Caco-2 (cell line): ENCODE measurements around the gene FADD. TPM values are rescaled to one million over a fixed set of nuclear protein-coding genes. Genes with fewer than 3 reads are reported as not detected.

Source experiments
- BruUV-seq: library from RNA; stranded (reverse); fragments of 400-500 nt; replicated peaks from 2 replicates; lab custom pipeline; 2021; lab: Mats Ljungman, UMichigan
- CTCF ChIA-PET: fragments of 300-600 bp; sonication (Branson Sonifier 250); formaldehyde crosslinking; loops from one replicate; lab custom pipeline; 2022; ENCODE audit warnings: antibody characterized with exemption; lab: Charles Lee
- POLR2A ChIA-PET: fragments of 300-600 bp; sonication (Branson Sonifier 250); formaldehyde crosslinking; loops from one replicate; lab custom pipeline; 2022; ENCODE audit warnings: antibody characterized with exemption; lab: Charles Lee
- DNase-seq, 2 experiments: peaks; one replicate each; pipeline versions ENCODE4 v3.0.0 to v3.0.0-alpha.2; 2020 to 2022
- H3K27me3 ChIP-seq: replicated peaks from 2 replicates; pipeline ENCODE4 v1.6.0; 2011; ENCODE audit warnings: low read length; ENCODE audit not compliant: control insufficient read depth, insufficient read depth
- H3K36me3 ChIP-seq: 2 replicates; pipeline ENCODE4 v1.5.1; 2011; ENCODE audit warnings: low read length; ENCODE audit not compliant: control insufficient read depth, insufficient read depth
- H3K4me1 ChIP-seq: fragments of 250-450 bp; sonication (Bioruptor Pico); 2 replicates; pipeline ENCODE4 v1.5.1; 2020; ENCODE audit warnings: mild to moderate bottlenecking
- H3K4me3 ChIP-seq: 2 replicates; pipeline ENCODE4 v1.5.1; 2011; ENCODE audit warnings: low read depth, mild to moderate bottlenecking, control low read depth, low read length
- H3K9me3 ChIP-seq: fragments of 250-450 bp; sonication (Bioruptor Pico); 2 replicates; pipeline ENCODE4 v1.5.1; 2020; ENCODE audit warnings: mild to moderate bottlenecking, moderate library complexity
- H3K27ac Mint-ChIP-seq: one replicate; pipeline ENCODE4 v1.8.0; 2022; ENCODE audit warnings: mixed read lengths; ENCODE audit not compliant: unreplicated experiment
- H3K27me3 Mint-ChIP-seq: one replicate; pipeline ENCODE4 v1.8.0; 2022; ENCODE audit warnings: mixed read lengths; ENCODE audit not compliant: insufficient read depth, unreplicated experiment
- H3K36me3 Mint-ChIP-seq: one replicate; pipeline ENCODE4 v1.8.0; 2022; ENCODE audit warnings: mild to moderate bottlenecking, mixed read lengths; ENCODE audit not compliant: insufficient read depth, unreplicated experiment
- H3K4me1 Mint-ChIP-seq: one replicate; pipeline ENCODE4 v1.8.0; 2022; ENCODE audit warnings: low read depth, mixed read lengths; ENCODE audit not compliant: unreplicated experiment
- H3K4me3 Mint-ChIP-seq: one replicate; pipeline ENCODE4 v1.8.0; 2022; ENCODE audit warnings: mild to moderate bottlenecking, moderate library complexity, mixed read lengths; ENCODE audit not compliant: unreplicated experiment
- H3K9me3 Mint-ChIP-seq: one replicate; pipeline ENCODE4 v1.8.0; 2022; ENCODE audit warnings: mixed read lengths; ENCODE audit not compliant: unreplicated experiment
- CTCF ChIP-seq, 2 experiments: fragments of 200-600 bp in 1 of 2; IDR thresholded peaks; 1 replicate in 1 of 2; 2 replicates in 1 of 2; pipeline versions ENCODE4 v1.5.1 to v1.8.0; 2011 to 2022; ENCODE audit warnings: antibody characterized with exemption in 1 of 2, control low read depth in 1 of 2, inconsistent platforms in 1 of 2, low read depth in 1 of 2, low read length in 1 of 2, mild to moderate bottlenecking in 1 of 2, moderate library complexity in 1 of 2; ENCODE audit not compliant: insufficient read depth in 1 of 2, severe bottlenecking in 1 of 2, unreplicated experiment in 1 of 2
- intact Hi-C: fragments of 100-400 bp; cut with micrococcal nuclease; formaldehyde crosslinking; loops from one replicate; pipeline ENCODE4 v1.10.0; 2022; ENCODE audit not compliant: unreplicated experiment
- total RNA-seq: library from RNA; stranded (reverse); gene quantifications from 2 replicates; pipeline ENCODE4 v1.2.3, GENCODE V29; 2022

Gene FADD
- total RNA-seq, 1 experiment from 2014 or later = 51.3 TPM

- H3K36me3 Mint-ChIP-seq = peaks cover 19% of the 10 kb centered on the region
- H3K4me3 ChIP-seq = no peak overlapping the region
- no peak overlapping the region for H3K4me3 Mint-ChIP-seq
- TF ChIP-seq CTCF (IDR thresholded peaks at IDR 0.05; ENCODE audit: insufficient read depth in 1 of 2, low read depth in 1 of 2, low read length in 1 of 2, severe bottlenecking in 1 of 2, unreplicated experiment in 1 of 2) = no peak
- H3K36me3 ChIP-seq = no peaks in the 10 kb centered on the region
- 0 out of 2 replicates have a peak, but pooled peaks cover 4% of the 10 kb centered on the region for H3K9me3 ChIP-seq
- intact Hi-C loops = loop anchor here (1.0 to 2.0 kb wide), 2 partner anchors 29 to 39 kb away; partner anchors contain the start of genes FADD and PPFIA1
- no TSS peak for BruUV-seq
- ChIA-PET POLR2A (no interaction called here), CTCF (no interaction called here)
- no peak for DNase-seq
- peak overlapping the region; percentile 97 for H3K27ac Mint-ChIP-seq
- H3K27me3 ChIP-seq = no peaks in the 10 kb centered on the region
- peaks cover 51% of the 10 kb centered on the region for H3K4me1 ChIP-seq
- H3K9me3 Mint-ChIP-seq = peaks cover 9% of the 10 kb centered on the region
- no peaks in the 10 kb centered on the region for H3K27me3 Mint-ChIP-seq
- peaks cover 30% of the 10 kb centered on the region for H3K4me1 Mint-ChIP-seq
These were observed 38.6 kb downstream of the FADD start for GRCh38 chr11:70241709-70242108.

- Mint-ChIP-seq H3K27ac (peak overlapping the region; percentile 97), H3K27me3 (no peaks in the 10 kb centered on the region), H3K9me3 (peaks cover 9% of the 10 kb centered on the region), H3K4me1 (peaks cover 30% of the 10 kb centered on the region), H3K4me3 (peak overlapping the region; percentile 62), H3K36me3 (peaks cover 19% of the 10 kb centered on the region)
- Histone ChIP-seq H3K27me3 (no peaks in the 10 kb centered on the region), H3K4me1 (peaks cover 51% of the 10 kb centered on the region), H3K36me3 (no peaks in the 10 kb centered on the region), H3K4me3 (no peak overlapping the region), H3K9me3 (0 out of 2 replicates have a peak, but pooled peaks cover 4% of the 10 kb centered on the region)
- peak; percentile 89 to 97 for DNase-seq
- BruUV-seq = no TSS peak
- CTCF ChIA-PET = interaction anchor here (0.6 to 0.7 kb wide), 2 partner anchors 27 to 45 kb away, joined by 4 to 8 read pairs; no protein-coding TSS in a partner anchor
- TF ChIP-seq CTCF (IDR thresholded peaks at IDR 0.05; ENCODE audit: insufficient read depth in 1 of 2, low read depth in 1 of 2, low read length in 1 of 2, severe bottlenecking in 1 of 2, unreplicated experiment in 1 of 2) = no peak
- intact Hi-C loops = loop anchor here (1.0 to 2.0 kb wide), 2 partner anchors 27 to 40 kb away; partner anchors contain the start of genes FADD and PPFIA1
- POLR2A ChIA-PET = no interaction called here
These were observed 39.8 kb downstream of the FADD start for GRCh38 chr11:70242885-70243284.

GRCh38 chr11:70243912-70244652, 41.0 kb downstream of the FADD start:
- intact Hi-C loops = loop anchor here (2.0 kb wide), 1 partner anchor 41 kb away; the partner anchor contains the start of gene FADD
- Histone ChIP-seq H3K9me3 (0 out of 2 replicates have a peak, but pooled peaks cover 4% of the 10 kb centered on the region), H3K4me1 (peaks cover 51% of the 10 kb centered on the region), H3K27me3 (no peaks in the 10 kb centered on the region), H3K4me3 (no peak overlapping the region), H3K36me3 (no peaks in the 10 kb centered on the region)
- DNase-seq = no peak
- CTCF ChIA-PET = interaction anchor here (0.6 to 0.7 kb wide), 2 partner anchors 26 to 66 kb away, joined by 3 to 8 read pairs; no protein-coding TSS in a partner anchor
- H3K27me3 Mint-ChIP-seq = no peaks in the 10 kb centered on the region
- no peak overlapping the region for H3K4me3 Mint-ChIP-seq
- H3K36me3 Mint-ChIP-seq = peaks cover 19% of the 10 kb centered on the region
- peak overlapping the region; percentile 97 for H3K27ac Mint-ChIP-seq
- no peak for TF ChIP-seq CTCF (IDR thresholded peaks at IDR 0.05; ENCODE audit: insufficient read depth in 1 of 2, low read depth in 1 of 2, low read length in 1 of 2, severe bottlenecking in 1 of 2, unreplicated experiment in 1 of 2)
- H3K9me3 Mint-ChIP-seq = peaks cover 9% of the 10 kb centered on the region
- peaks cover 30% of the 10 kb centered on the region for H3K4me1 Mint-ChIP-seq
- no TSS peak for BruUV-seq
- POLR2A ChIA-PET = interaction anchor here (0.6 kb wide), 2 partner anchors 24 to 32 kb away, joined by 3 to 4 read pairs; no protein-coding TSS in a partner anchor
